Measurements from ENCODE around the gene PIK3CG. TPM values are rescaled to one million over a fixed set of nuclear protein-coding genes. Genes with fewer than 3 reads are reported as not detected.
A peak's percentile ranks its signal among the peaks of the same experiment; 100 is the strongest.

PIK3CG gene
- polyA plus RNA-seq, 3 donors = 17.9 to 31.2 (median 20.7) TPM

GRCh38 chr7:106947244-106947728 is 82.2 kb downstream of the PIK3CG start:
- no peaks in the 10 kb centered on the region for H3K9me3 Mint-ChIP-seq
- Histone ChIP-seq H3K4me2 (replicated peaks; ENCODE audit: extremely low read depth, low read length, poor library complexity, severe bottlenecking) (no peak overlapping the region), H3K9ac (ENCODE audit: insufficient read depth, low read length, poor library complexity, severe bottlenecking) (no peak overlapping the region), H3K9me3 (replicated peaks in 1 of 2; ENCODE audit: control insufficient read depth in 1 of 2, insufficient read depth in 1 of 2, low read length in 2 of 2) (no peaks in the 10 kb centered on the region), H3K79me2 (ENCODE audit: insufficient read depth, low read length) (no peaks in the 10 kb centered on the region), H3K4me1 (ENCODE audit: control insufficient read depth in 1 of 2, insufficient read depth in 2 of 2, low read length in 2 of 2) (peaks cover 3 to 5% of the 10 kb centered on the region in 2 donors), H4K20me1 (ENCODE audit: insufficient read depth, low read length) (no peaks in the 10 kb centered on the region), H3K4me3 (replicated peaks in 1 of 3; ENCODE audit: low read depth in 2 of 3, low read length in 3 of 3) (no peak overlapping the region), H3K27me3 (ENCODE audit: control insufficient read depth in 2 of 2, insufficient read depth in 2 of 2, low read length in 2 of 2) (no peaks in the 10 kb centered on the region), H3K36me3 (replicated peaks in 1 of 2; ENCODE audit: control insufficient read depth in 1 of 2, insufficient read depth in 2 of 2, low read length in 2 of 2) (no peaks in the 10 kb centered on the region), H2AFZ (ENCODE audit: insufficient read depth, low read depth, low read length, poor library complexity, severe bottlenecking) (no peak overlapping the region), H3K27ac (ENCODE audit: low read depth in 1 of 2, low read length in 2 of 2) (no peak overlapping the region)
- peak; percentile 77 for TF ChIP-seq CTCF (IDR thresholded peaks at IDR 0.05)
- no peak overlapping the region for H3K27ac Mint-ChIP-seq
- peaks cover 4% of the 10 kb centered on the region for H3K4me1 Mint-ChIP-seq
- H3K36me3 Mint-ChIP-seq = no peaks in the 10 kb centered on the region
- WGBS (ENCODE audit: insufficient coverage) = no CpG with 5 or more reads among the region's 1 CpG
- DNase-seq = peak; percentile 56 to 68 (median 66)
- no peak overlapping the region for H3K4me3 Mint-ChIP-seq
- peaks cover 0 to 3% (median 2%) of the 10 kb centered on the region in 3 donors for H3K27me3 Mint-ChIP-seq (ENCODE audit: low read depth in 3 of 3)
- intact Hi-C loops (cut with micrococcal nuclease) = loop anchor here (2.0 to 5.0 kb wide), 2 partner anchors 204 to 205 kb away; no protein-coding TSS in a partner anchor

GRCh38 chr7:106952001-106952657 is 87.0 kb downstream of the PIK3CG start:
- no peak for TF ChIP-seq CTCF (IDR thresholded peaks at IDR 0.05)
- no peak for DNase-seq
- intact Hi-C loops (cut with micrococcal nuclease) = no loop called here
- Histone ChIP-seq H3K27me3 (ENCODE audit: control insufficient read depth in 2 of 2, insufficient read depth in 2 of 2, low read length in 2 of 2) (no peaks in the 10 kb centered on the region), H3K36me3 (replicated peaks in 1 of 2; ENCODE audit: control insufficient read depth in 1 of 2, insufficient read depth in 2 of 2, low read length in 2 of 2) (no peaks in the 10 kb centered on the region), H4K20me1 (ENCODE audit: insufficient read depth, low read length) (no peaks in the 10 kb centered on the region), H3K9ac (ENCODE audit: insufficient read depth, low read length, poor library complexity, severe bottlenecking) (no peak overlapping the region), H3K79me2 (ENCODE audit: insufficient read depth, low read length) (no peaks in the 10 kb centered on the region), H2AFZ (ENCODE audit: insufficient read depth, low read depth, low read length, poor library complexity, severe bottlenecking) (no peak overlapping the region), H3K4me1 (ENCODE audit: control insufficient read depth in 1 of 2, insufficient read depth in 2 of 2, low read length in 2 of 2) (peaks cover 14 to 17% of the 10 kb centered on the region in 2 donors), H3K4me2 (replicated peaks; ENCODE audit: extremely low read depth, low read length, poor library complexity, severe bottlenecking) (peak overlapping the region; percentile 27), H3K9me3 (replicated peaks in 1 of 2; ENCODE audit: control insufficient read depth in 1 of 2, insufficient read depth in 1 of 2, low read length in 2 of 2) (no peaks in the 10 kb centered on the region), H3K27ac (ENCODE audit: low read depth in 1 of 2, low read length in 2 of 2) (peak overlapping the region; percentile 10 to 69), H3K4me3 (replicated peaks in 1 of 3; ENCODE audit: low read depth in 2 of 3, low read length in 3 of 3) (peak overlapping the region in 1 of 3 experiments; percentile 7)
- Mint-ChIP-seq H3K9me3 (peaks cover 0 to 3% (median 0%) of the 10 kb centered on the region in 7 donors), H3K4me3 (no peak overlapping the region), H3K27ac (peak overlapping the region; percentile 64 to 89 (median 84)), H3K27me3 (ENCODE audit: low read depth in 3 of 3) (peaks cover 0 to 7% (median 0%) of the 10 kb centered on the region in 3 donors), H3K36me3 (no peaks in the 10 kb centered on the region), H3K4me1 (peaks cover 15% of the 10 kb centered on the region)
- WGBS (ENCODE audit: insufficient coverage) = 93% methylated on average over 4 of the region's 7 CpGs

Measured in CD14-positive monocyte (primary cell).